ENCODE data around the gene ARX.

ARX gene

GRCh38 chrX:24996096-24996709, 19.6 kb downstream of the ARX start:
- no peak for DNase-seq

- DNase-seq = no peak
Observed at GRCh38 chrX:24993879-24994278, 21.9 kb downstream of the ARX start.

- DNase-seq = no peak
Observed at GRCh38 chrX:24990535-24990934, 25.2 kb downstream of the ARX start.

- DNase-seq = no peak
Observed at GRCh38 chrX:24988314-24988713, 27.5 kb downstream of the ARX start.

- no peak for DNase-seq
Observed at GRCh38 chrX:24987731-24988130, 28.0 kb downstream of the ARX start.

GRCh38 chrX:24985120-24985519, 30.6 kb downstream of the ARX start:
- no peak for DNase-seq

GRCh38 chrX:24983931-24984330, 31.8 kb downstream of the ARX start:
- no peak for DNase-seq

GRCh38 chrX:24982306-24982965, 33.3 kb downstream of the ARX start:
- DNase-seq = no peak

GRCh38 chrX:24981030-24981429, 34.7 kb downstream of the ARX start:
- no peak for DNase-seq

GRCh38 chrX:24979081-24979480, 36.7 kb downstream of the ARX start:
- DNase-seq = no peak

GRCh38 chrX:24969812-24970211, 46.0 kb downstream of the ARX start:
- no peak for DNase-seq

- DNase-seq = no peak
Observed at GRCh38 chrX:24965372-24965771, 50.4 kb downstream of the ARX start.

- DNase-seq = peak; percentile 7
Observed at GRCh38 chrX:24963823-24964222, 51.9 kb downstream of the ARX start.

- DNase-seq = no peak
Observed at GRCh38 chrX:24961809-24962208, 54.0 kb downstream of the ARX start.

GRCh38 chrX:24956828-24957227, 58.9 kb downstream of the ARX start:
- no peak for DNase-seq

- DNase-seq = no peak
Observed at GRCh38 chrX:24955372-24955930, 60.3 kb downstream of the ARX start.

- no peak for DNase-seq
Observed at GRCh38 chrX:24954732-24955131, 61.0 kb downstream of the ARX start.

Data from NCI-H2029 treated with DMSO at 0.1 percent for 48 hours (cell line).